NK-92 treated with Interleukin-12 subunit alpha and Interleukin-12 subunit beta, amount 100 ng/mL, for 24 hours (cell line): ENCODE measurements around the gene SPNS1.
"Not testable (repeated sequence)": the region's sequence is repeated elsewhere in the genome, so short reads cannot be mapped to it uniquely, and the experiment has no call there.

ENCODE experiments used
- DNase-seq: peaks from one replicate; lab custom pipeline; 2025; lab: John Stamatoyannopoulos, UW

The SPNS1 gene

DNA sequence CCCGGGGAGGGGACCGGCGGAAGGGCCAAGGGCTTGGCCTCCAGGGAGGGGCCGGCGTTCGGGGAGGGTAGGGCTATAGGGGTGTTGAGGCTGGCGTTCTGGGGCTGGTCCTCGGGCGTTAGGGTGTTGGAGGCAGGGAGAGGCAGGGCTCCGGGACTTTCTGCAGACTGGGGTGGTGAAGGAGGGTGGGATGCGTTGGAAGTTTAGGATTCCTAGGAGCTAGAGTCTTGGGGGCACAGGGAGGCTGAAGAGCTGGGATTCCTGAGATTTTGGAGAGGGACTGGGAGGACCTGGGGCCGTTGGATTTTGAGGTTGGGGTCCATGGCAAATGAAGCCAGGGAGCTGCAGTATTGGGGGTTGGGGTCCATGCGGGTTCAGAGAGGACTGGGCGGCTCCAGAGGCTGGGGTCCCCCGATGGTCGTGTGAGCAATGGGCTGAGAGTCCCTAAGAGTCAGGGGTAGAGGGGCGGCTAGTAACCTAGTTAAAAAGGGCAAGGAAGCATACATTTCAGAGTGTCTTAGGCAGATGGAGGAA lies 23.1 kb upstream of the SPNS1 start:
- DNase-seq = no peak

DNA sequence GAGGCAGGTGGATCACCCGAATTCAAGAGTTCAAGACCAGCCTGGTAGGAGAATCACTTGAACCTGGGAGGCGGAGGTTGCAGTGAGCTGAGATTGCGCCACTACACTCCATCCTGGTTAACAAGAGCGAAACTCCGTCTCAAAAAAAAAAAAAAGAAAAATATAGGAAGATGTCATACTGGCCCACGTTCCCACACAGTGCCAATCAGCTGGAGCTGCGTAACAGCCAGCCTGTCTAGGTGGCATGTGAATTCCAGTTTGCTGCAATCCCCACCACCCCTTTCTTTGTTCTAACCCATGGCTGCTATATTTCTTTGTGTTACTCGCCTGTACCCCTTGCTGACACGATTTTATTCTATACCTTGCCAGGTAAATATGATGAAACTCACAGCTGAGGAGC lies 16.4 kb upstream of the SPNS1 start:
- no peak for DNase-seq

DNA sequence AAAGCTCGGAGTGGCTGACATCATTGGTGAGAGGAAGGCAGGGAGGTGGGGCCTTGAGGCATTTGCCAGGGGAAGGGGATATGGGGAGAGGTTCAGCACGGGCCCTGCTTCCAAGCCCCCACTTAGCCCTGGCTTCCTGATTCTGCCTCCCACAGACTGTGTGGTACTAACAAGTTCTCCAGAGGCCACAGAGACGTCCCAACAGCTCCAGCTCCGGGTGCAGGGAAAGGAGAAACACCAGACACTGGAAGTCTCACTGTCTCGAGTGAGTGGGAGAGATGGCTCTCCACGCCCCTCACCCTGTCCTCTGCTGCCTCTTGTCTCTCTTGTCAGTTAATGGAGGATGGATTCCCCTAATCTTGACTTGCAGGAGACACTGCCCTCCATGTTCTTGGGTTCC lies 15.7 kb upstream of the SPNS1 start:
- no peak for DNase-seq

GRCh38 chr16:28964072-28964471 lies 10.5 kb upstream of the SPNS1 start:
- DNase-seq = no peak

GRCh38 chr16:28964496-28964895 lies 10.1 kb upstream of the SPNS1 start:
- DNase-seq = no peak

- DNase-seq = no peak
Measured at GRCh38 chr16:28967156-28967555, 7.4 kb upstream of the SPNS1 start.

DNA sequence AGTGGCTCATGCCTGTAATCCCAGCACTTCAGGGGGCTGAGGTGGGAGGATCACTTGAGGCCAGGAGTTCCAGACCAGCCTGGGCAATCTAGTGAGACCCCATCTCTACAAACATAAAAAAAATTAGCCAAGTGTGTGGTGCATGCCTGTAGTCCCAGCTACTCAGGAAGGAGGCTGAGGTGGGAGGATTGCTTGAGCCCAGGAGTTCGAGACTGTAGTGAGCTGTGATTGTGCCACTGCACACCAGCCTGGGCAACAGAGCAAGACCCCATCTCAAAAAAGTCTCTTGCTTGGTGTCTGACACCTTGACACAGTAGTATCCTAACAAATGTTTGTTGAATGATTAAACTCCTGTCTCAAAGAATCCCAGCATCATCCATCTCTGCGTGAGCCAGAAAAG lies 4.9 kb upstream of the SPNS1 start:
- DNase-seq = not testable (repeated sequence)

DNA sequence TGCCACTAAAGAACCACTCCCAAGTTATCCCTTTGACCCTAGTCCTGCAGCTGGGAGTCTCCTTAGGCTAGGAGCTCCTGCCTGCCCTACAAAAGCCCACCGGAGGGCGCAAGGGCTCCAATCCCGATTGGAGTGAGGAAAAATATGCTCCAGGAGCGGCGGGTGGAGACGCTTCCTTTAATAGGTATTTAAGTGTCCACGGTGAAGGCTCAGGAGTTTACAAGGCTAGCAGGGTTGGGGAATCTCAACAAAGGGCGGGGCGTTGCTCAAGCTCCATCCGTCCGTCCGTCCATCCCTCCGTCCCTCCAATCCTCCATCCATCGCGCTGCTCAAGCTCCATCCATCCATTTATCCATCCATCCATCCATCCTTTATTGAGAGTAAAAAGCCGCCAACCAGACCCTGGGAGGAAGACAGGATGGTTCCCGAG lies 556 bp upstream of the SPNS1 start:
- DNase-seq = peak; percentile 36

- no peak for DNase-seq
Measured at GRCh38 chr16:28975158-28975599, 601 bp downstream of the SPNS1 start.

DNA sequence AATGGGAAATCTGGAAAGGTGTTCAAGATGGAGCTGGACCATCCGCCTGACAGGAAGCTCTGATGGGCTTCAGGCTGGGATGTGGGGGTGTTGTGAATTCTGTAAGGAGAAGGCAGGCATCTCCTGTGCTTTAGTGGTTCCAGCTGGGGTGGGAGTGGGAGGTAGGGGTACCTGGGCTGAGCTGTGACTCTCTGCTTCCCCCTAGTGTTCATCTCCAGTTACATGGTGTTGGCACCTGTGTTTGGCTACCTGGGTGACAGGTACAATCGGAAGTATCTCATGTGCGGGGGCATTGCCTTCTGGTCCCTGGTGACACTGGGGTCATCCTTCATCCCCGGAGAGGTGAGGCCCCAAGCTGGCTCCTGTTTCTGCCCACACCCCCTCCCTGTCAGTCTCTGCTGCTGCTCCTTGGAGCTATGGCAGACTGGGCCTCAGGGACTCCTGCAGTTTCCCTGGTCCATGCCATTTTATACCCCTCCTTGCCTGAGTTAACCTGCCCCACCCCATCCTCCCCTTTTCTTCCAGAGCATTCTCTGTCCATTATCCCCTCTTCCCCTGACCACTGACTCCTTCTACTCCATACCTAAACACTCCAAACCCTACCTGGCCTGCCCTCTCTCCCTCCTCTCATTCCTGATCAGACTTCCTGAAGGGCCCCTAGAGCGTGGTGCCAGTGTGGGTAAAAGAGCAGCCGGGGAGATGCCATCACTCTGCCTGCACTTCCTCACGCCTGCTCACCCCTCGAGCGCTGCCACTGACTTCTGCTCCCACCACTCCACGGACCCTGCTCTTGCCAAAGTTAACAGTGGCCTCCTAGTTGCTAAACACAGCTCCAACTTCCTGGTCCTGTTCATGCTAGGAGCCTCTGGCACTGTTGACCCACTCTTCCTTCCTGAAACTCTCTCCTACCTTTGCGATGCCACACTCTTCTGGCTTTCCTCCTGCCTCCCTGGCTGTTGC lies 3.4 kb downstream of the SPNS1 start:
- no peak for DNase-seq

- DNase-seq = not testable (repeated sequence)
Measured at GRCh38 chr16:28980330-28980729, 5.8 kb downstream of the SPNS1 start.

- no peak for DNase-seq
Measured at GRCh38 chr16:28980929-28981328, 6.4 kb downstream of the SPNS1 start.

DNA sequence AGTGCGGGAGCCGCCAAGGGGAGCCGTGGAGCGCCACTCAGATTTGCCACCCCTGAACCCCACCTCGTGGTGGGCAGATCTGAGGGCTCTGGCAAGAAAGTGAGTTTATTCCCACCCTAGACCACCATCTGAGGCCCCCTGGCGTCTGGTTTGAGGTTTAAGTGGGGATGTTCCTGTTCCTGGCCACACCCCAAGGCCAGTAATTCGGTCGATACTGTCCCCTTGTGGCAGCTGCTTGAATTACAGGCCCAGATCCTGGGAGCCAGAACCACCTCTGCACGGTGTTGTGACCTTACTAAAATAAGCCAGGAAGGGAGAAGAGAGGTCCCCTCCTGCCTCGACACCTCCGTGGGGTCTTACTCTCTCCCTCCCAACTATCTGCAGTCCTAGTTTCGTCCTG lies 6.9 kb downstream of the SPNS1 start:
- peak; percentile 29 for DNase-seq

DNA sequence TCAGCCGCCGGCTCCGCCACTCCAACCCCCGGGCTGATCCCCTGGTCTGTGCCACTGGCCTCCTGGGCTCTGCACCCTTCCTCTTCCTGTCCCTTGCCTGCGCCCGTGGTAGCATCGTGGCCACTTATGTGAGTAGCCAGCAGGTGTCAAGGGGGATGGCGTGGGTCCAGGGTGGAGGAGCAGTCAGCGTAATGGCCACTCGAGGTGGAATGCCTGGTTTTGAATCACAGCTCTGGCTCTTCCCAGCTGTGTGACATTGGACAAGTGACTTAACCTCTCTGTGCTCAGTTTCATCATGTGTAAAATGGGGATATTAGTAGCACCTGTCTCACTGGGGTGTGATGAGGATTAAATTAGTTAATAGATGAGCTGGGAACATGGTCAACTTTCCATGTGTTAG lies 7.8 kb downstream of the SPNS1 start:
- no peak for DNase-seq

DNA sequence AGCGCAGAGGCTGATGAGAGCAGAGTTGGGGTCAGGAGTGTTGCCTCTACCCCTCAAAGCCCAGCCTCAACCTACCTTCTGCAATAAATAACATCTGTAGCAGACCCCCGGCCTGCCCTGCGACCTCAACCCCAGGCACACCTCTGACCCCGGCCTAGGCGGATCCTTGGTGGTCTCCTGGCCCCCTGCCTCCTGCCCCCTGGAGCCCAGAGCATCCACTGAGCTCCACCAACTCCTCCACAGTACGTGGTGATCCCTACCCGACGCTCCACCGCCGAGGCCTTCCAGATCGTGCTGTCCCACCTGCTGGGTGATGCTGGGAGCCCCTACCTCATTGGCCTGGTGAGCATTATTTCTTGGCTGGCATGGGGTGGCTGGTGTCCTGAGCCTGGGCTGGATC lies 8.4 kb downstream of the SPNS1 start:
- no peak for DNase-seq

- no peak for DNase-seq
Measured at GRCh38 chr16:28983644-28984043, 9.1 kb downstream of the SPNS1 start.

- no peak for DNase-seq
Measured at GRCh38 chr16:28984091-28984490, 9.5 kb downstream of the SPNS1 start.

DNA sequence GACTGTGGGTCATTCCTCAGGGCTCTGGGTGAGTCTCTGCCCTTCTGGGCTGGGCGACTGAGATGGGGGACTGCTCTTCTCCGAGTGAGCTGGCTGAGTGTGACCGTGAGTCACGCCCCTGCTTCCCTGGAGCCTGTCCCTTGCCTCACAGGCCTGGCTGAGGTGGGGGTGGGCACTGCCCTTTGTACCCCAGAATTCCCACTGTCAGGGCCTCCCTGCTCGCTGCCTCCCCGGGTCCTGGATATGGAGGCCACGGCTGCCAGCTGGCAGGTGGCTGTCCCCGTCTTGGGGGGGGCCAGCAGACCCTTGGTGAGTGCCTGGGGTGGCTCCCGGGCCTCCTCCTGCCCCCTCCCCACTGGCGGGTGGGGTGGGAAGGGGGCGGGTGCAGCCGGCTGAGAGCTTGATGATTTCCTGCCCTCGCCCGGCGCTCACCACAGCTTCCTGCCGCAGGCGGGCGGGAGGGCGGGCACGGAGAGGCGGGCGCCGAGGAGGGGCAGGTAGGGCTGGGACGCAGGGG lies 10.1 kb downstream of the SPNS1 start, which contains the start of gene LAT:
TSS of gene LAT (plus strand) at position 434 of the 517 bp plus-strand sequence. CDS start 366 bp downstream, outside the sequence.
- DNase-seq = peak; percentile 87

- no peak for DNase-seq
Measured at GRCh38 chr16:28985211-28986041, 10.8 kb downstream of the SPNS1 start.

- no peak for DNase-seq
Measured at GRCh38 chr16:28986046-28986445, 11.5 kb downstream of the SPNS1 start.

GRCh38 chr16:28986492-28986891 lies 11.9 kb downstream of the SPNS1 start:
- no peak for DNase-seq

- DNase-seq = no peak
Measured at GRCh38 chr16:28987170-28987853, 12.7 kb downstream of the SPNS1 start.
